SK-N-MC (cell line): ENCODE measurements around the gene RITA1.

ENCODE experiments used
- EZH2 ChIP-seq: fragments of 200-600 bp; sonication (generic); IDR thresholded peaks from one replicate; pipeline ENCODE4 v1.6.1; 2017; ENCODE audit warnings: antibody characterized with exemption
- POLR2AphosphoS5 ChIP-seq: IDR thresholded peaks from 2 replicates; pipeline ENCODE4 v1.6.1; 2012; ENCODE audit warnings: mild to moderate bottlenecking, low read depth, low read length, borderline replicate concordance

DNA sequence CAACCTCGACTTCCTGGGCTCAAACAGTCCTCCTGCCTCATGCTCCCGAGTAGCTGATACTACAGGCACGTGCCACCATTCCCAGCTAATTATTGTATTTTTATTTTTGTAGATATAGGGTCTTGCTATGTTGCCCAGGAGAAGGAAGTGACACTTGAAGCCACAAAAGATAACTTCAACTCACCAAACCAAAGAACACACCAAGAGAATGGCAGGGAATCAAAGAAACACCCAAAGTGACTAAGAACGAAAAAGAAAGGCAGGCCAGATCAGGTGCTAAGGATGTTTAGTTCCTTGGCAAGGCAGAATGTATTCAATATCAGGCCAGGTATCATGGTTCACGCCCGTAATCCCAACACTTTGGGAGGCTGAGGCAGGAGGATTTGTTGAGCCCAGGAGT is 25.6 kb downstream of the RITA1 start:
- TF ChIP-seq EZH2 (no peak), POLR2AphosphoS5 (no peak)
